Umbilical cord (tissue), 2 donors: ENCODE results near the gene PRICKLE2. TPM values are rescaled to one million over a fixed set of nuclear protein-coding genes. Genes with fewer than 3 reads are reported as not detected.
"Not testable (repeated sequence)": the region's sequence is repeated elsewhere in the genome, so short reads cannot be mapped to it uniquely, and the experiment has no call there.

Experiments used
- DNase-seq: peaks from one replicate; pipeline ENCODE4 v3.0.0-alpha.2; 2015; ENCODE audit warnings: low spot score
- total RNA-seq: library from RNA; depleted of rRNA; stranded (reverse); fragments of >200 nt; gene quantifications from one replicate; pipeline ENCODE4 v1.2.3, GENCODE V29; 2014; ENCODE audit warnings: low replicate concordance; ENCODE audit not compliant: insufficient read depth

PRICKLE2 gene
- total RNA-seq, 1 donor from 2014 or later, result 56.1 TPM

DNA sequence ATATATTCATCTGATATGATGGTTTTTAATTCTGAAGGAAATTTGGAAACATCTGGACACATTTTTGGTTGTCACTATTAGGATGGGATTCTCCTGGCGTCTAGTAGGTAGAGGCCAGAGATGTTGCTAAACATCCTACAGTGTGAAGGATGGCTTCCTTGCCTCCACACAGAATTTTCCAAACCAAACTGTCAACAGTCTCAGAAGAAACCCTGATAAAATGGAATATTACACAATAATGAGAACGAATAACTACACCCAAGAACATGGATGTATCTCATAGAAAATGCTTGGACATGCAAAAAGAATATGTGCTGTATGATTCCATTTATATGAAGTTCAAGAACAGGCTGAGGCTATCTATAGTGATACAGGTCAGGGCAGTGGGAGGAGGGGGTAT, 122.1 kb downstream of the PRICKLE2 start:
- DNase-seq, result no peak

DNA sequence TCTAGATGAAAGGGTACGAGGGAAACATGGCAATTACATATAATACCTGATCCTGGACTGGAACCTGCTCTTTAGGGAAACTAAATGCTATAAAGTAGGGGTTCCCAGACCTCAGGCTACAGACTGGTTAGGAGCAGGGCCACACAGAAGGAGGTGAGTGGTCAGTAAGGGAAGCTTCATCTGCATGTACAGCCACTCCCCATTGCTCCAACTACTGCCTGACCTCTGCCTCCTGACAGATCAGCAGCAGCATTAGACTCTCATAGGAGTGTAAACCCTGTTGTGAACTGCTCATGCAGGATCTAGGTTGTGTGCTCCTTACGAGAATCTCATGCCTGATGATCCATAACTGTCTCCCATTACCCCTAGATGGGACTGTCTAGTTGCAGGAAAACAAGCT, 123.1 kb downstream of the PRICKLE2 start:
- DNase-seq, result no peak

- DNase-seq, result no peak
These were observed 126.0 kb downstream of the PRICKLE2 start for GRCh38 chr3:64099316-64099715.

GRCh38 chr3:64098670-64099069, 126.6 kb downstream of the PRICKLE2 start:
- no peak for DNase-seq

DNA sequence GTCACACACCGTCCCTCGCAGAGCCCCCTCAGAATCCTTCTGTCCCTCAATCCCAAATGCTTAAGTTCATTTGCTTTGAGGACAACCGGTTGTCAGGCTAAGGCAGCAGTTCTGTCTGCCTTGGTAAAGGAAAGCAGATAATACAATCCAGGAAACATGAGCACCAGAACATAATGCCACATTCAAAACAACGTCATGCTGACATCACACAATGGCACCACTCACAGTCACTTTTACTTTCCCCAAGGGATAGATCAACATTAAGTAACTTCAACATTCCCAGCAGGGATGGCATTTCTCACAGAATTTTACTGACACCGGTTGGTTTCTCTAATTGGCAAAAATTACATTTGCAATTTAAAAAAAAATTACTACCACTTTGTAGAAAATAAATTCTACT, 127.3 kb downstream of the PRICKLE2 start:
- DNase-seq, result no peak

DNA sequence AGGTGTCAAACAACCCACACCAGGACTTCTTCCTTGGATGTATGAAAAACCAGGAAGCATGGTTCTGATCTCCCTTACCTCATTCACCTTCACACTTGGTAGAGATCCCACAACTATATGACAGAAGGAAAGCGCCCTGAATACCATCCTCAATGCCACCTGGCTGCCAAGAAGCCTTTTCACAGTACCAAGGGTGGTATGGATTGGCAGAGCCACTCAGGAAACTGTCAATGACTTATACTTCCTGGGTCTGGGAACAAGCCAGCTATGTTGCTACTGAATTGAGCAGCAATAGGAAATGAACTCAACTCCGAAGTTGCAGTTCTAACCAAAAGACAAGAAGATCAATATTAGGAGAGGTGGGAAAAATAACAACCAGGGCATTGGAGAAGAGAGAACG, 129.5 kb downstream of the PRICKLE2 start:
- no peak for DNase-seq

DNA sequence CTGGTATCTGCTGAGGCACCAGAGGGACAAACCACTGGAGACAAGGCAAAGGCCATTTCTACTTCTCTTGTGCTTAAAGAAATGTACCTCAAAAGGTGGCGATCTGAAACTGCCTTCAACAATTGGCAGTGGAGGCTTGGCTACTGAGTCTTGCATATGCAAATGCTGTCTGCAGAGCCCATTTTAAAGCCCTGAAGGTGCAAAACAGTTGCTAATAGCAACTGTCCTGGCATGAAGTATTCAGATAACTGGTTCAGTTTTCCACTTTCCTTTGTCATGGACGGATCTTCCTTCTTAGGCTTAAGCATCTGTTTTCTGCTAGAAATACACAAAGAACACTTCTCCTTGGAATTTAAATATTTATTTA, 130.6 kb downstream of the PRICKLE2 start:
- no peak for DNase-seq

DNA sequence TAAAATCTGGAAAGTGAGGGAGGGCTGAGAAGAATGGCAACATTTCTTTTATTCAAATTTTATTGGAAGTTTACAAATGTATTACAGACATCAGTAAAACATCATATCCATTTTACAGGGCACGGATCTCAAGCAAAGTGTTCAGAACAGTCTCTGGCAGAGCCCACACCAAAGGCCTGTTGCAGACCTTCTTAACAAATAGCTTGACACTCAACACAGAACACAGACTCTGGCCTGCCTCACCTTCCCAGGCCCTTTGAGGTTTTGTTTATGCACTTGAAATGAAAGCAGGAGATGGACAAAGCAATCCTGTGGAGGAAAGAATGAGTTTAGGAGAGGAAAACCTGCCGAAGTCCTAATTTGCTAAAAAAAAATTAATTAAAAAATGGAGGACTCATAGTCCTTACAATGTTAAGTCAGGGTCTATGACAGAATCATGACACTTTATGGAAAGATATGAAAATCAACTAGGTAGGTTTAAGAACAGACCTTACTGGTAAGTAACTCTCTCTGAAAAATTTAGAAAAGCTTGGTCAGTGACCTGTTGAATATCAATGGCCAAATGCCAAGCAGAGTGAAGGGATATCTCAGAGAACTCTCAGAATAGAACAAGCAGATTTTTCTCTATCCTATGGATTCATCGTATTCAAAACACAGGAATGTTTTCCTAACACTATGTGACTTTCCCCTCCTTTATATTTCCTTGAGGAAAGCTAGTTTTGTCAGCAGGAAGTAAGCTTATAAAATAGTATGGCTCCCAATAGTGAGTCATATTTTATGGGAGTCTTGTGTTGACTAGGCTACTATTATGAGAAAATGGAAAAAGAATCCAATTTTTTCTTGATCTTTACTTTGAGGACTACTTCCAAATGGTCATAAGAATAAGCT, 131.2 kb downstream of the PRICKLE2 start:
- DNase-seq, result peak; percentile 21

GRCh38 chr3:64093211-64093610, 132.1 kb downstream of the PRICKLE2 start:
- no peak for DNase-seq

DNA sequence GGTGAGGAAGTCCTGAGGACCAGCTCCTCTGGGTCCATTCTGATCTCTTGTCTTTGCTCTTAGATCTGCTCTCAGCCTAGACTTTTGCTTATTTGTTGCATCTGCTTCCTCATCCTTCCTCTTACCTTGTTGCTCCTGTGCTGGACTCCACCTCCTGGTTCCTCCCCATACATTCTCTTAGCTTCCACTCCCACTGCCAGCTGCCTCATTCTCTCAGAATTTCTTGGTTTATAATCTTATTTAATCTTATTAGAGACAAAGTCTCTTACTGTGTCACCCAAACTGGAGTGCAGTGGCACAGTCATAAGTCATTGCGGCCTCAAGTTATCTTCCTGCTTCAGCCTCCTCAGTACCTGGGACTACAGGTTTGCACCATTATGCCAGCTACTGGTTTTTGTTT, 133.8 kb downstream of the PRICKLE2 start:
- DNase-seq, result no peak

GRCh38 chr3:64089386-64089785, 135.9 kb downstream of the PRICKLE2 start:
- not testable (repeated sequence) for DNase-seq

DNA sequence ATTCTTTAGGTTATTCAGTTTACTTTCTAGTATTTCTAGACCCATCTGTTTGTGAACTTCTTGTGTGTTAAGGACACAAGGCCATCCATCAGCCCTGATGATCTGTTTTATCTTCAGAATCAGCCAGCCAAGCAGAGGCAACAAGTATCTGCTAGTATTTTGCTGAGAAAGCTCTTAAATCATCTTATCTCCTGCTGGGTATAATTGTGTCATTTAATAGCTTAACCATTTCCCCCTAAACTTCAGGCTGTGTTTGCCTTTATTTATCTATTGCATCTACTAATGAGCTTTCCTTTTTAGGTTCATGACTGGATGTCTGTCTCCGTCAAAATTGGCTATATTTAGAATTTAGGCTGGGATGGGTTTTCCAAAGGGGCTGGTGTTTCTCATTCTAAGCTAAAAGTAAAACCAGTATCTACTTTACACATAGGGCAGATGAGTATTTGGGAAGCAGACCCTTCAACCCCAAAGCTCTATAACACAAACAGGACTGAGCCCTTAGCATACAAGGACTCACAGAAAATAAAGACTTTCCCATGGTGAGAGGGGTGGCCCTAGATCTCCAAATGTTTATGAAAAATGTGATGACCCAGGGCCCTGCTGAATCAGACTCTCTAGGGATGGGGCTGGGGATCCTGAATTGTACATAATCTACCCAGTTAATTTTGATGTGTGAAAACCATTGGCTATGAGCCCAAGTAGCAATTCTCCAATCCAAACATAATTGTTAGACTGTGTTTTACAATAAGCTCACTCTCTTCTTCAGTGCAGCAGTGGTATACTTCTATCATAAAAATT, 136.7 kb downstream of the PRICKLE2 start:
- peak; percentile 74 for DNase-seq

DNA sequence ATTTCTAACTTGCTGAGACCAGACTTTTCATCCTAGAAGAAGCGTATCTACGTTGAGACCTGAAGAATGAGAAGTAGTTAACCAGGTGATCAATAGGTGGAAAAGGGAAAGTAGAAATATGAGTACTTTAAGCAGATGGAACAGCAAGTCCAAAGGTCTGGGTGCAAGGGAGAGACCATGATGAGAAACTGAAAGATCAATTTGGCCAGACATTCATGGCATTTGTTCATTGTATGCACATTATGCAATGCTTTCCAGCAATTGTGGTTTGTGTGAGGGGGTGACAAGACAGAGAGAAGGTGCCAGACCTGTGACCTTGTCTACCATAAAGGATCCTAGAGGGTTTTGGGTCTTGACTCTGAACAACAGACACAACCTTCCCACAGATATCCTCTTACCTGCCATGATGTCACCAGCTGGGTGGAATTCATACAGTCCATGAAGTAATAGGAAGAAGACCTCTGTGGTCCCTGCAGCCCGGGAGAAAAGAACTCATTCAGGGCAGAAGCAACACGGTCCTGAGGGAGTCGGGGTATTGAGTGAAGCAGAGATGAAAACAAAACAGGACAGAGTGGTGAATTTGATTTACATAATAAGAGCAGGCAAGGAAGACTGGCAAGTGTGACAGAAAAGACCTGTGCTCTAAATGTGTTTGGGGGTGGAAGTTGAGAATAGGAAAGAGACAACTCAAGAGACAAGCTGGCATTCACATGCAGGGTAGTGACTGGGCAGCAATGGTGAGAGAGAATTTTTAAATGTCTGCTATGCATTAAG, 138.6 kb downstream of the PRICKLE2 start:
- no peak for DNase-seq

GRCh38 chr3:64084640-64085039, 140.6 kb downstream of the PRICKLE2 start:
- DNase-seq, result no peak

- DNase-seq, result no peak
These were observed 141.7 kb downstream of the PRICKLE2 start for GRCh38 chr3:64083575-64083974.

- DNase-seq, result no peak
These were observed 142.2 kb downstream of the PRICKLE2 start for GRCh38 chr3:64082961-64083541.

DNA sequence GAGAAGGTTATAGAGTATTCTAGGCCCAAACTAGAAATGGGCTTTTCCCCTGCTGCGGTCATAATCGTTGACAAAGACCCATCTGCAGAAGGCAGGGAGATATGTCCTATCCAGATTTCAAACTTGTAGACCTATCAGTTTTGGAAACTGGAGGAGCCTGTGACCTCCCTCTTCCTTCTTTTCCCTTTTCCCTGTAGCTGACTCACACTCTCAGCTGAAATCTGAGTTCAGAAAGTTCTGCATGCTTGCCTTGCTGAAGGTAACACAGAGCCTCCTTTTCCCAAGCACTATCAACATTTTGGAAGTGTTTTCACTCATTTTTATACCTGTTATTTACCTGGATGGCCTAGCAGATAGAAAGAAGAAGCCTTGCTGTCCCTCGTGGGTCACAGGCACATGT, 142.9 kb downstream of the PRICKLE2 start:
- DNase-seq, result no peak

- no peak for DNase-seq
These were observed 144.0 kb downstream of the PRICKLE2 start for GRCh38 chr3:64081235-64081630.

DNA sequence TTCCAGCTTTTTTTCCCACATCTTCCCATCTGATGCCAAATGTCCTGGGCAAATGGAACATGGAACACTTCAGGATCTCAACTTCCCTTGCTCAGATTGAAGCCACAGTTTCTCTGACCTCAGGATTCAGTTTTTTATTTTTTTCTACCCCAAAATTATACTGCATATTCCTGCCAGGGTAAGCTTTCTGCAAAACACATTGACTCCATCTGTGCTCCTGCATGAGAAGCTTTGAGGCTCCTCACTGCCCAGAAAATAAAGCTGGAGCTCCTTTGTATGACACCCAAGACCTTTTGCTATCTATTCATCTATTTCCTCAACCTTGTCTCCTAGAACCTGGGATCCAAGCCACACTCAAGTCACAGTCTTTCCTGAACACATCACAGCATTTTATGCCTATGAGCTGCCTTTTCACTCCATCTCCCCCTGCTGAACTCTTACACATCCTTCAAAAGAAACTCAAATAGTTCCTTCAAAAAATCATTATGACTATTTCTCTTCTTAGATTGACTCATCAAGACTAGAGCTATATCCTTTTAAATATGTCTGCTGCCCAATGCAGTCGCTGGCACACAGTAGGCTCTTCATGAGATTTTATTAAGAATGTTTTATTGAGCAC, 144.5 kb downstream of the PRICKLE2 start:
- no peak for DNase-seq

DNA sequence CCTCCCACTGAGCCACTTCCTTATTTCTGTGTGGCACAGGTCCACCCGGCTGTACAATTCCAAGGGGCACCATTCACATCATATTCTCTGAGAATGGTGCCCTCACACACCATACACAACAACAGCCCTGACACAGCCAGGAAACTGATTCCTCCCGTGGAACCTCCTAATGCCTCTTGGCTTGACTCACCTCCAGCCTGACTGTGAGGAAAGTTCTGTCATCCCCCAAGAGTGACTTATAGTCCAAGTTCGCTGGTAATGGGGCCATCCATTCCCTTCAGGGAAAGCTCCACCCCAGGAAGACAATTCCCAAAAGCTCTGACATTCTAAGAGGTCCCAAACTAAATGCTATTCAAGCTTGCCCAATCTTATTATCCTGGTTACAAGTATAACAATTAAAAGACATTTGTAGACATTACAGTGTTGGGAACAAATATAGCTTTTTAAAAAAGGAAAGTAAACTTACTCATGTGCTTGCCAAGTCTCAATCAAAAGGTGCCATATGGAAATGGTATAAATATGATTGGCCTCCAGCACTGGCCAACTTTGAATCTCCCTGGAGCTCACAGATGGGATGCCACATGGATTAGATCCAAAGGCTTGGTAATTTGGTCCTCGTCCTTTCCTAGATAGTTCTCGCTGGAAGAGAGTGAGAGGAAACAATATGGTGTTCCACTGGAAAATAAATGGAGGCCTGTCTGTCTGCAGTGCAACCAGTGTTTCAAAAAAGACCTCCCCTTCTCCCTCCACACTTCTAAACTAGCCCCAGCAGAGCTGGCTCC, 145.7 kb downstream of the PRICKLE2 start:
- DNase-seq, result no peak
